H1 (cell line): ENCODE results near the gene SCRN1. TPM values are rescaled to one million over a fixed set of nuclear protein-coding genes. Genes with fewer than 3 reads are reported as not detected.

Experiments
- polyA plus RNA-seq, 7 experiments: library from polyadenylated mRNA; depleted of rRNA in 3 of 7; stranded (reverse) in 5 of 7; unstranded in 2 of 7; fragments of >200 nt in 5 of 7; fragments of 200-250 nt in 2 of 7; gene quantifications; 1 replicate in 5 of 7; 2 replicates in 1 of 7; 4 replicates in 1 of 7; pipeline versions ENCODE4 v1.2.1 to v1.2.3, GENCODE V29; 2011 to 2013; ENCODE audit warnings: missing spikeins in 2 of 7, mixed read lengths in 2 of 7
- small RNA-seq: library from polyadenylated mRNA; stranded (forward); fragments of <200 nt; extraction: miRNeasy Mini kit (QIAGEN cat#:217004); gene quantifications from one replicate; pipeline ENCODE3, GENCODE V24; 2013; ENCODE audit not compliant: insufficient read depth
- total RNA-seq: library from RNA; stranded (reverse); fragmentation: NEBNext Ultra II Directional; extraction: Animal tissue kit (Norgen Biotek cat#: 25700); gene quantifications from 2 replicates; pipeline ENCODE4 v1.2.1, GENCODE V29; 2021

Gene SCRN1
- total and polyA plus RNA-seq, 2 of the 8 experiments (the other 6 are each of a cell fraction or from before 2014, with no cell fraction given), result 36.0 to 75.8 TPM

Small RNA genes lying within 50 kb of the gene (small RNA-seq; reads per million reads assigned to genes)
- not detected for gene RF01210

Other genes with a start within 250 kb of the SCRN1 start
- gene WIPF3, start 183.3 kb downstream of the SCRN1 start, total RNA-seq, result 12.1 and 12.6 TPM in 2 replicates
- gene WIPF3, start 183.3 kb downstream of the SCRN1 start, polyA plus RNA-seq (2011; rRNA removed), result 3.8 and 5.0 TPM in 2 replicates
- gene FKBP14, start 36.9 kb upstream of the SCRN1 start, total RNA-seq, result 20.2 and 20.7 TPM in 2 replicates
- gene FKBP14, start 36.9 kb upstream of the SCRN1 start, polyA plus RNA-seq (2011; rRNA removed), result 2.2 and 3.2 TPM in 2 replicates
- gene PLEKHA8, start 38.6 kb upstream of the SCRN1 start, total RNA-seq, result 42.0 and 44.0 TPM in 2 replicates
- gene PLEKHA8, start 38.6 kb upstream of the SCRN1 start, polyA plus RNA-seq (2011; rRNA removed), result 6.6 and 10.7 TPM in 2 replicates
- gene MTURN, start 145.2 kb upstream of the SCRN1 start, total RNA-seq, result 5.3 and 5.8 TPM in 2 replicates
- 2.2 and 2.6 TPM in 2 replicates for gene MTURN, start 145.2 kb upstream of the SCRN1 start, polyA plus RNA-seq (2011; rRNA removed)